GM23248 (cell line): ENCODE data around the gene FOXL1.

Experiments
- EZH2 ChIP-seq: fragments of 200-600 bp; sonication (generic); IDR thresholded peaks from 2 replicates; pipeline ENCODE4 v1.6.1; 2018; ENCODE audit warnings: antibody characterized with exemption, mild to moderate bottlenecking; ENCODE audit not compliant: insufficient read depth, poor library complexity, severe bottlenecking
- EZH2phosphoT487 ChIP-seq: fragments of 200-600 bp; sonication (generic); IDR thresholded peaks from 2 replicates; pipeline ENCODE4 v1.6.1; 2018; ENCODE audit warnings: antibody characterized with exemption, moderate library complexity, mild to moderate bottlenecking, low read depth; ENCODE audit not compliant: insufficient read depth

GRCh38 chr16:86595983-86596605 is 17.7 kb downstream of the FOXL1 start:
- TF ChIP-seq EZH2phosphoT487 (no peak), EZH2 (no peak)
